ENCODE data around the gene ZNF524.

Gene ZNF524

DNA sequence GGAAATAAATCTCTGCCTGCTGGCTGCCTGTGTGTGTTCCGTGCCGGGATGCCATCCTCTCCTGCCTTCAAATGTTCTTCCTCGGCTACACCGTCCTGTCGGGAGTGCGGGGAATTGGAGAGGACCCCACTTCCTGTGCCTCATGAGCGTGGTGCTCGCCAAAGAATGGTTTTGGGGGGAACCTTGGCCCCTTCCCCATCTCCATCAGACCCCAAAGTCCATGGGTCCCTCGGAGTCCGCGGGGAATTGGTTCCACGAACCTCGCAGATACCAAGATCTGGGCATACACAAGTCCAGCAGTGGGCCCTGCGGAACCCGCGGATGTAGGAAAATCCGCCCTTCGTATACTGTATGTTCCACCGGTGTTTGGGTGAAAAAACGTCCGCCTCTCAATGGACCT is 3.0 kb downstream of the ZNF524 start:
- no peak for DNase-seq

DNA sequence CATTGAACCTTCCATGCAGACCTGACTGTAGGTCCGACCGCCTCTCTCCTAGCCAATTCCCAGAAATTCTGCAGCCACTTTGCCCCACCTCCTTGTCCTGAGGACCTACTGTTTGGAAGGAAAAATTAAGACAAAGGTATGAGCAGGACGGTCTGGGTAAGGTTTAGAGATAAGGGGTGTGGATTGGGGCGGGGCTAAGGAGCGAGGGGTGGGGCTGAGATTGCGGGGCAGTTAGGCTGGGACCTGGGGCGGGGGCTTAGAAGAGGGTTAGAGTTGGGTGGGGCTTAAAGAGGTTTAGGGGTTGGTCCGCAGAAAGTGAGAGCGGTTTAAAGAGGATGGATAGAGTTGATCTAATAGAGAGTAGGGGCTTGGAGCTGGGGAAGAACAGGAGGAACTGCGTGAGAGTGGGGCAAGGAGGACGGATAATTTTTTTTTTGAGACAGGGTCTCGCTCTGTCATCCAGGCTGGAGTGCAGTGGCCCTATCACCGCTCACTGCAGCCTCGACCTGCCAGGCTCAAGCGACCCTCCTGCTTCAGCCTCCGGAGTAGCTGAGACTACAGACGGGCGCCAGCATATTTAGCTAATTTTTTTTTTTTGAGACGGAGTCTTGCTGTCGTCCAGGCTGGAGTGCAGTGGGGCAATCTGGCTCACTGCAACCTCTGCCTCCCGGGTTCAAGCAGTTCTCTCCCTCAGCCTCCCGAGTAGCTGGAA is 3.6 kb downstream of the ZNF524 start:
- DNase-seq = no peak

DNA sequence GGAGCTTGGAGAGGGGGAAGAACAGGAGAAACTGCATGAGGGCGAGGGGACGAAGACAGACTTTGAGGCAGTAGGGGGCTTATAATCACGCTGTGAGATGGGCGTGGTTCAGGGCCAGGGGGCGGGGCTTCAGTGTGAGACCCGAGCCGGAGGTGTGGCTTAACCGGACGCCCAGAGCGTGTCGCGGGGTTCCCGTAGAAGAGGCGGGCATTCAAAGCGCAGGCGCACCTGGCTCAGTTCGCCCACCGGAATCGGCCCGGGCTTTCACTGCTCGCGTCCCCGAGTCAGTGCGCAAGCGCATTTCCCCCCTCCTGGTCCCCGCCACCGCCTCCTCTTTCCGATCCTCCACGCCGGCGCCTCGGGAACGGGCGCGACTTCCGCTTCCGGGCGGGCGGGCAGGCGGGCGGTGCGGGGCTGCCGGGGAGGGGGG is 5.1 kb downstream of the ZNF524 start:
- peak; percentile 100 for DNase-seq

- peak; percentile 81 for DNase-seq
These were observed 5.8 kb downstream of the ZNF524 start, which contains the start of gene ZNF865 for GRCh38 chr19:55605637-55606470. Gene ZNF865 (plus strand): TSS chr19:55605647. CDS start chr19:55613619, 7,972 bp downstream.

DNA sequence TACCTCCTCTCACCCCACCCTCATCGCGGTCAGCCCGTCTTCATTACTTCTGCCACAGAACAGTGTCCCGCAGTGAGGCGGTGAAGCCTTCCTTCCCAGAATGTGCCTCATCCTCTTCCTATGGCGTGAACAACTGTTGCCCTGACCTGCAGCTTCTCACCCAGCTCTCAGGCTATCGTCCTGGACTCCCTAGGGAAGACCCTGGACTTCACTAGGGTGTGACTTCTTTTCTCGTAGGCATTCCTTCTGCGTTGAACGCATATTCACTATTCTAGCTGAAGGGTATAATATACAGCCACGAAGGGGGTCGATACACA is 6.3 kb downstream of the ZNF524 start:
- no peak for DNase-seq

- DNase-seq = no peak
These were observed 6.7 kb downstream of the ZNF524 start for GRCh38 chr19:55606817-55607216.

- DNase-seq = no peak
These were observed 9.2 kb downstream of the ZNF524 start for GRCh38 chr19:55609326-55609725.

DNA sequence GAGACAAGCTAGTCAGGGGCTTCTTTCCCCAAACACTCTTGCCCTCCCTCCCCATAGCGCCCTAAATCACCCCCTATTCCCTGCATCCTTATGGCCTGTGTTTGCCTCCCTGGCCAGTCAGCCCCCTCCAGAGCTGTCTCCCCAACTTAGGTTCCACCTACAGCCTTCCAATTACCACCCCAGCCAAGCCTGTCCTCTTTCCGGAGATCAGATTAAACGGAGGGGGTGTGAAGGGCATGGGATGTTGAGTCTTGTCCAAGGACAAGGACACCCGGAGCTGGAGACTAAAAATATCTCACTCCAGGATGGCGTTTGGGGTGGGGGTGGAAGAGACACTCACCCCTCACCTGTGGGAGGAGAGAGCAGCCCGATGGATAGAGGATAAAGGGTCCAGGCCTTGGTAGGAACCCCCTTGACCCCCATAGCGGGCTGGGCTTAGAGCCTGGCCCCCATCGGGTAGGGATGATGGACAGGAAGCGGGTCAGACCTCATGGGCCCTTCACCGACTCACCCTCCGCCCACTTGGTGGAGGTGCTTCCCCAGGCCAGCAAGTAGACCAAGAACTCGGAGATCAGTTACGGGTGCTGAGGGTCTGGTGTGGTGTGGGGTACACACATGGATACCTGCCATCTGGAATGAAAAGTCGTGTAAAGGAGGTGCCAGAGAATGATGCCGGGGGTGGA is 11.4 kb downstream of the ZNF524 start:
- DNase-seq = no peak

DNA sequence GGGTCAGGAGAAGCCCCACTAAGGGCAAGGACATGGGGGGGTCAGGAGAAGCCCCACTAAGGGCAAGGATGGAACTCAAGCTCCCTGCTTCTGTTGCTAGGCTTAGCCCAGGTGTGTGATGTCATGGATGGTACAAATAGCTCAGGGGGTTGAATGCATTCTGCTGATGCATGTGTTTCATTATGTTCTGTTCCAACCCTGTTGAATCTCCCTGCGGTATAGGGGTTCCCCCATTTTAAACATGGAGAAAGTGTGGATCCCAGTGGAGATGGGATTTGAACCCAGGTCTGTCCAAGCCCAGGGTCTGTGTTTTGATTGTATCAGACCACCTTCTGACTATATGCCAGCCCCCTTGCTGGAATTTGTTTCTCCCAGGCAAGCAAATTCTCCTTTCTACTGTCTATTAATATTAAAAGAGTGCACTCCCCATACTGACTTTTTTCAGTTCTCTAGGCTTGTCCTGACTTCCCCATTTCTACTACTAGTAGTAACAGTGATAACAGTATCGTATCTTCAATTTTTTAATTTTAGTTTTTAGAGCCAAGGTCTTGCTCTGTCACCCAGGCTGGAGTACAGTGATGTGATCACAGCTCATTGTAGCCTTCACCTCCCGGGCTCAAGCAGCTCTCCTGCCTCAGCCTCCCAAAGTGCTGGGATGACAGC is 12.0 kb downstream of the ZNF524 start:
- no peak for DNase-seq

GRCh38 chr19:55613396-55613795 is 13.3 kb downstream of the ZNF524 start:
- no peak for DNase-seq

DNA sequence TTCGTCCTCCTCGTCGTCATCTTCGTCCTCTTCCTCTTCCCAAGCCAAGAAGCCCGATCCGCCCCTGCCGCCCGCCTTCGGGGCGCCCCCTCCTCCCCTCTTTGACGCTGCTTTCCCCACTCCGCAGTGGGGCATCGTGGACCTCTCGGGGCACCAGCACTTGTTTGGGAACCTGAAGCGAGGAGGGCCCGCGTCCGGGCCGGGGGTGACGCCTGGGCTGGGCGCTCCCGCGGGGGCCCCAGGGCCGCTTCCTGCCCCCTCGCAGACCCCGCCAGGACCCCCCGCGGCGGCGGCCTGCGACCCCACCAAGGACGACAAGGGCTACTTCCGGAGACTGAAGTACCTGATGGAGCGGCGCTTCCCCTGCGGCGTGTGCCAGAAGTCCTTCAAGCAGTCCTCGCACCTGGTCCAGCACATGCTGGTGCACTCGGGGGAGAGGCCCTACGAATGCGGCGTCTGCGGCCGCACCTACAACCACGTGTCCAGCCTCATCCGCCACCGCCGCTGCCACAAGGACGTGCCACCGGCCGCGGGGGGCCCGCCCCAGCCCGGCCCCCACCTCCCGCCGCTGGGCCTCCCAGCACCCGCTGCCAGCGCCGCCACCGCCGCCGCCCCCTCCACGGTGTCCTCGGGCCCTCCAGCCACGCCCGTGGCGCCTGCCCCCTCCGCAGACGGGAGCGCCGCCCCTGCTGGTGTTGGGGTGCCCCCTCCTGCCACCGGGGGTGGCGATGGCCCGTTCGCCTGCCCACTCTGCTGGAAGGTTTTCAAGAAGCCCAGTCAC is 14.0 kb downstream of the ZNF524 start:
- no peak for DNase-seq

GRCh38 chr19:55614711-55615542 is 14.8 kb downstream of the ZNF524 start:
- no peak for DNase-seq

DNA sequence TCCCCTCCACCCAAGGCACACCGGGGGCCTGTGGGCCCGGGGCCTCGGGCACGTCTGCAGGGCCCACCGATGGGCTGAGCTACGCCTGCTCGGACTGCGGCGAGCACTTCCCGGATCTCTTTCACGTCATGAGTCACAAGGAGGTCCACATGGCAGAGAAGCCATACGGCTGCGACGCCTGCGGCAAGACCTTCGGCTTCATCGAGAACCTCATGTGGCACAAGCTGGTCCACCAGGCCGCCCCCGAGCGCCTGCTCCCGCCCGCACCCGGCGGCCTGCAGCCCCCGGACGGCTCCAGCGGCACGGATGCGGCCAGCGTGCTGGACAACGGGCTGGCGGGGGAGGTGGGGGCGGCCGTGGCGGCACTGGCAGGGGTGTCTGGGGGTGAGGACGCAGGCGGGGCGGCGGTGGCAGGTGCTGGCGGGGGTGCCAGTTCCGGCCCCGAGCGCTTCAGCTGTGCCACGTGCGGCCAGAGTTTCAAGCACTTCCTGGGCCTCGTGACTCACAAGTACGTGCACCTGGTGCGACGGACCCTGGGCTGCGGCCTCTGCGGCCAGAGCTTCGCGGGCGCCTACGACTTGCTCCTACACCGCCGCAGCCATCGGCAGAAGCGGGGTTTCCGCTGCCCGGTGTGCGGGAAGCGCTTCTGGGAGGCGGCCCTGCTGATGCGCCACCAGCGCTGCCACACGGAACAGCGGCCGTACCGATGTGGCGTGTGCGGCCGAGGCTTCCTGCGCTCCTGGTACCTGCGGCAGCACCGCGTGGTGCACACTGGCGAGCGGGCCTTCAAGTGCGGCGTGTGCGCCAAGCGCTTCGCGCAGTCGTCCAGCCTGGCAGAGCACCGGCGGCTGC is 15.7 kb downstream of the ZNF524 start:
- DNase-seq = no peak

GRCh38 chr19:55616395-55616875 is 16.3 kb downstream of the ZNF524 start:
- no peak for DNase-seq

GRCh38 chr19:55617426-55617825 is 17.3 kb downstream of the ZNF524 start:
- no peak for DNase-seq

GRCh38 chr19:55618426-55618825 is 18.3 kb downstream of the ZNF524 start:
- no peak for DNase-seq

GRCh38 chr19:55619286-55619685 is 19.2 kb downstream of the ZNF524 start:
- DNase-seq = no peak

DNA sequence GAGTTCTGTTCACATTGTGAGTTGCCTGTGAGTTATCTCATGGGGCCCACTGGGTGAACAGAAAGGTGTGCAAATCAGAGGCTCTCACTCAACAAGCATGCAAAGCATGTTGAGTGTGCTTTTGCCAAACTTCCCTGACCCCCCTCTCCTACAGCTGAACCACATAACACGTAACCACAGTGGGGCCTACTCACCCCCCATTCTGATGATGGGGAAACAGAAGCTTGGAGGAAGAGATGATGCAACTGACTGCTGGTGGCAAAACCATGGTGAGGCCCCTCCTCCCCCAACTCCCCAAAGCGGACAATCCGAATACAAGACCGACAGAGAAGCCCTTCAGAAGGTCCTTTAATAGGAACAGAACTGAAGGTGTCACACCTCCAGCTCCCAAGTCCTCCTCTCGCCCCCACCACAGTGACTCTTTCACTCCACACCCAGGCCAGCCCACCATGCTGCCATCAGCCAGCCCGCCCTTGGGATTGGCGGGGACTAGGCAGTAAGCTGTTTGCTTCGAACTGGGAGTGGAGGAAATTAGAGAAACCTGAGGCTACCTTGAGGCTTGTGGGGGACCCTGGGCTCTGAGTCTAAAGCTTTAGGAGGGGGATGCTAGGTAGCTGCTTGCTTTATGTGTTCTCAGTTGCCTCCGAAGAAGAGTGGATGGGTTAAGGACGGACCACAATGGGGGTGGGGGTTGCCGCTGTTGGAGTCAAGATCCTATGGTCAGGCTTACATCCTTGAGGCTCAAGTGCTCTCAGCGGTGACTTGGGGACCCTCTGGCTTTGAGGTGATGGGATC is 20.5 kb downstream of the ZNF524 start:
- DNase-seq = peak; percentile 42

DNA sequence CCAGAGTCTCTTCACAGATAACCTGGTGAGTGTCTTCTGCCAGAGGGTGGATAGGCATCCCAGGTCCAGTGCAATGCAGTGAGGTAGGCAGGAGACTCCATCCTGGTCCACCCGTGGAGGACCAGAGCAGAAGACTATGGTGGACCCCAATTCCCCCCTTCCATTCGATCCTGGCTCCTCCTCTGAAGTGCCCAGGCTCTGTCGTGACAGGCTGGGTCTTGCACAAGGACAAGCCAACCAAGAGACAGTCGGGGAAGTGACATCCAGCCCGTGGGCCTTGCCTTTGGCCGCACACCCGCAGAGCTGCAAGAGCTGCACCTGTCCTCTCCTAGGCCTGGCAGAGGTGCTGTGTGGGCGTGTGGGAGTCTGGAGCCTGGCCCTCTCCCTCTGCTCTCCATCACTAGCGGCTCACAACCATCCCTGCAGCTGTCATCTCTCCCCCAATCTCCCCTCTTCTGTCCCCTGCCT is 21.2 kb downstream of the ZNF524 start:
- no peak for DNase-seq
